ENCODE measurements around the gene NEK9. TPM values are rescaled to one million over a fixed set of nuclear protein-coding genes. Genes with fewer than 3 reads are reported as not detected.
"Not testable (repeated sequence)": the region's sequence is repeated elsewhere in the genome, so short reads cannot be mapped to it uniquely, and the experiment has no call there.

The NEK9 gene
- total RNA-seq, result 31.2 TPM

DNA sequence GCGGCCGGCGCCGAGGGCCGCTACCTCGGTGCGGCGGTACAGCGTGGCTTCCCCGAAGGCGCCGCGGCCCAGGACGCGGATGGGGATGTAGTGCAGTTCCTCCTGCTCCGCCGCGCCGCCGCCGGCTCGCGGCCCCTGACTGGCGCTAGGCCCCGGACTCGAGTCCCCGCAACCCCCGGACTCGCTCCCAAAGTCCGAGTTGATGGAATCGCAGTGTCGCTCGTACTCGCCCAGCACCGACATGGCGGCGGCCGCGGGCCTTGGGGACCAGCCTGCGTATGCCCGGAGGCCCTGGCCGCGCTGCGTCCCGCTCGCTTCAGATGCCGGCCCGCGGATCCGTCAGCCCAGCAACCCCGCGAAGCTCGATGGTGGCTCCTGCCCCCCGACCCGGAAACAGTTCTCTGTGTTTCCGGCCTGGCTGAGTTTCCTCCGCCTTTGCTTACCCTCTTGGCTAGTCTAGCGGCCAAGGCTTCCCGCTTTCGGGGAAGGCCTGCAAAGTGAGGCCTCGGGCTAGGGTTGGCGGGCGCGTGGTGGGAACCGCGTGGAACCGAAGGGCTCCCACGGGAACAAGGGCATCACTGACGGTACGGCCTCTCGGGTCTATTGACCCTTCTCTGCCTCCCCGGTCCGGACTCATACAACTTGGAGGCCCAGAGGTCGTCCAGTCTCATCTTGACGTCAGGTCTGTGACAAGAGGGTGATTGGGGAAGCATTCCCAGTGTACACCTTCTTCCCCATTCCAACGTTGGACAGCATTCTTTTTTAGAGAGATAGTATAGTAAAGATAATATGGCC, at the start of gene NEK9:
TSS of gene NEK9 (minus strand) at position 370 of the 795 bp plus-strand sequence. CDS start at position 243, 127 bp downstream.
- peak; percentile 82 for ATAC-seq

- peak; percentile 91 for ATAC-seq
Observed at GRCh38 chr14:75176142-75176820, 49.4 kb upstream of the NEK9 start, which contains the start of gene TMED10. Gene TMED10, minus strand, starts transcription at chr14:75176612. Its CDS starts 33 bp downstream, at chr14:75176579.

DNA sequence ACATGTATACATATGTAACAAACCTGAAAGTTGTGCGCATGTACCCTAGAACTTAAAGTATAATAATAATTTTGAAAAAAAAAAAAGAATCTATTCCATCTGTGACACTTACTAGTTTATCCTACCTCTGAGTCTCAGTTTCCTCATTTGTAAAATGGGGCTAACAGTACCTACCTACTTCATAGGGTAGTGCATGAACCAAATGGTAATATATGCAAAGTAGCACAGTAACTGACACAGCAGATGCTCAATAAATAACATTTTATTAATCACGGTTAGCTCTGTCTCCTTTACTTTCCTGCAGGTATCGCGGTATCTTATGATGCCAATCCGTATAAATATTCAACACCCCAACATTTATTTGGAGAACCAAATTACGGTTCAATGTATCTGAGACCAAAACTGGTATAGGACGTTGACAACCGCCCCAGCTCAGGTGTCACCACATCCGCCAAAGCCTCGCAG, 48.9 kb upstream of the NEK9 start:
- ATAC-seq, result peak; percentile 5

DNA sequence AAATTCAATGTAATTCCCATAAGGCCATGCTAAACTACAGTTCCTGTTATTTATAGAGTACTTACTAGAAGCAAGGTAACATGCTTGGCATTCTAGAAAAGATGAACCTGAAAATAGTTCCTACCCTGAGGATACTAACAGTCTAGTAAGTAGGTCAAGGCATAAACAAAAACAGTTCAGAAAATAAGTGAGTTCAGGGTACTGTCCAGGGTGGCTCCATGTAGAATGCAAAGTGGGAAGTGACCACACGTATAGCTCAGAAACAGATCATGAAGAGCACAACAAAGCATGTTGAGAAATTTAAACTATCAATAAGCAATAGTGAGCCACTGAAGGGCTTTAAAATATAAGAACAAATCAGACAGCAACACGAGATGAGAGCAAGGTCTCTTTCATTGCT, 47.2 kb upstream of the NEK9 start:
- no peak for ATAC-seq

GRCh38 chr14:75170772-75171171, 43.9 kb upstream of the NEK9 start:
- no peak for ATAC-seq

- ATAC-seq, result no peak
Observed at GRCh38 chr14:75168586-75169335, 41.9 kb upstream of the NEK9 start.

GRCh38 chr14:75167325-75167724, 40.5 kb upstream of the NEK9 start:
- ATAC-seq, result no peak

- no peak for ATAC-seq
Observed at GRCh38 chr14:75165586-75166391, 38.9 kb upstream of the NEK9 start.

- no peak for ATAC-seq
Observed at GRCh38 chr14:75164809-75165208, 38.0 kb upstream of the NEK9 start.

DNA sequence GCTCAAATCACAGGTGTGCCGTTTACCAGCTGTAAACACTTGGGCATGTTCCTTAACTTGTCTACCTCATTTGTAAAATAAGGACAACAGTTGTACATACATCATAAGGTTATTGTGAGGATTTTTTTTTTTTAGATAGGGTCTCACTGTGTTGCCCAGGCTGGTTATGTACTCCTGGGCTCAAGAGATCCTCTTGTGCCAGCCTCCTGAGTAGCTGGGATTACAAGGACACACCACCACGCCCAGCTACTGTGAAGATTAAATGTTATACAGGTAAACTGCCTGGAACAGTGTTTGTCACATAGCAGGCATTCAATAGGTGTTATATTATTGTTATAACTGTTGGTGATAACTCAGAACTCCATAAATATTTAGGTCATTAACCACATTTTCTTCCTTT, 36.8 kb upstream of the NEK9 start:
- no peak for ATAC-seq

GRCh38 chr14:75162631-75163030, 35.8 kb upstream of the NEK9 start:
- ATAC-seq, result no peak

DNA sequence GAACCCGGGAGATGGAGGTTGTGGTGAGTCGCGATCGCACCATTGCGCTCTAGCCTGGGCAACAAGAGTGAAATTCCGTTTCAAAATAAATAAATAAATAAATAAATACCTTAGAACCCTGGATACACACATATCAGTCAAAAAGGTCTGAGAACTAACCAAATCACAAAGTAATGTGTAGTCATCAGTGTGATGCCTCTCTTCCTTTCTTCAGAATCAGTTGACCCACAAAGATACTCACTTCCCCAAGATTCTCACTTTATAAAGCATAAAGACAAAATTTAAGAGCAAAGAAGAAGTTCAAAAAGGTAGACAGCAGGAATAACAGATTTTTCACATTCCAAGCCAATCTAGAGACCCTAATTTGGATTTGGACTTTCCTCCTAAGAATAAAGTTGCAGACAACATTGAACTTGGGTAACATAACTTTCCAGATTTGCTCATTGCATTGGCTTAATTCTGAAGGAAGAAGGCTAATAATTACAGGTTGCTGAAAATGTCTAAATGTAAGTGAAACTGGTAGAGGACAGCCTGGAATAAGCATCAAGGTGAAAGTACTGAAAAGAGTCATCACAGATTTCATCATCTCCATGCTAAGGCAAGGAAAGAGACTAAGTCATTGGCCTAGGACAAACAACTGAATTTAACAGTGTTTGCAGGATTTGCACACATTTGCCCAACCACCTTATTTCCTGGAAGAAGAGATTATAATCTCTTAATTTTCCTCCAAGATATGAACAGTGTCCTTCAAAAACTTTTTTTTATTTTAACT, 32.2 kb upstream of the NEK9 start:
- peak; percentile 49 for ATAC-seq

DNA sequence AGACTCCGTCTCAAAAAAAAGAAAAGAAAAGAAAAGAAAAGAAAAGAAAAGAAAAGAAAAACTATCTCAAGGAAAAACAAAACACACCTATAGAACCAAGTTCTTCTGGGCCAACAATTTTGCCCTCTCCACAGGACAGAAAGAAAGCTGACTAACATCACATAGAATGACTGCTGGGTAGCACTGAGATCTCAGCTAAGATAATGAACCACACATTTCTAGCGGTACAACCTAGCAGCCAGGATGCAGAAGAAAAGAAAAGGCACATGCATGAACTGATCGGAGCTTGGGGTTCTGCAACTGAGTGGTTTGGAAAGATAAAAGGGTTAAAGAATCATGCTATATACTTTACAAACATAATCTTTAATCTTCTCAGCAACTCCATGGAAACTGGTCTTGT, 30.1 kb upstream of the NEK9 start:
- peak; percentile 22 for ATAC-seq

- ATAC-seq, result no peak
Observed at GRCh38 chr14:75156111-75156510, 29.3 kb upstream of the NEK9 start.

DNA sequence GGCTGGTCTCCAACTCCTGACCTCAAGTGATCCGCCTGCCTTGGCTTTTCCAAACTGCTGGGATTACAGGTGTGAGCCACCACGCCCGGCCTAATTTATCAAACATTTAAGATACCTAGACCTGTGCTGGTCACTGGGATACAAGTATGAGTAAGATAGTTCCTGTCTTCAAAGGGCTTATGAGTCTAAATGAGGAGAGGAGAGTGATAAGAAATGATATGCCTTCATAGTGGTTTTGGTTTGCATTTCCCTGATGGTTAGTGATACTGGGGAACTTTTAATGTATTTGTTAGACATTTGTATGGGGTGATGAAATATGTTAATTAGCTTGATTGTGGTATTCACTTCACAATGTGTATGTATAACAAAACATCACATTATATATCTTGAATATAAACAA, 28.3 kb upstream of the NEK9 start:
- ATAC-seq, result no peak

DNA sequence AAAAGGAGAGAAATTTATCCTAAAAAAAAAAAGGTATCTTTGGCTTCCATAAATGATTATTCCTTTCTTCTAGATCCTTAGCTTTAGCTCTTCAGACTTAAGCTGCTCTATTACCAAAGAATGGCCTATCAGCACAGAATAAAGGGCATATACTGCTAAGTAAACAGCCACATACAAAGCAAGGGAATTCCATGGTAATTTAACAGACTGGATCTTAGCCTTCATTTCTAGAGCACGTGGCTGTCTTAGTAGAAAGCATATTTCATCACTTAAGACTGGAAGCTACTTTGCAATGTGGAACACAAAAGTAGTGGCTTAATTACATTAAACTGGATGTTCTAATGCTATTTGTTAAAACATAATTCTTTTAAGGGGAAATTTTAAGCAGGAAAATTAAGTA, 26.4 kb upstream of the NEK9 start:
- ATAC-seq, result no peak

- ATAC-seq, result no peak
Observed at GRCh38 chr14:75151851-75152250, 25.0 kb upstream of the NEK9 start.

- not testable (repeated sequence) for ATAC-seq
Observed at GRCh38 chr14:75150637-75151036, 23.8 kb upstream of the NEK9 start.

DNA sequence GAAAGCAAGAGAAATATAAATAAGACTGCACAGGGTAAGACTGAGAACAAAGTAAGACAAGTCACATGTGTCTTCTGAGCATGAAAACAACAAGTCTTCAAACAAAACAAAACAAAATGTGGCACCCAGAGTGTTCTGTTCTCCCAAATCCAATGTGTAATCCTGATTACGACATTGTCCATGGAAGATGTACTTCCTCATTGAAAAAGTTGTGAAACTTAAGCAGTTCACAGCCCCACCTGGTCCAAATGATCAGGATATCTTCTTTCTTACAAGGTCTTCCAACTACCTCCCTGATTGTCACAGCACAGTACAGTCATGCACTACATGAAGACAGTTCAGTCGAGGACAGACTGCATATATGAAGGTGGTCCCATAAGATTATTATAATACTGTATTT, 23.3 kb upstream of the NEK9 start:
- peak; percentile 45 for ATAC-seq

DNA sequence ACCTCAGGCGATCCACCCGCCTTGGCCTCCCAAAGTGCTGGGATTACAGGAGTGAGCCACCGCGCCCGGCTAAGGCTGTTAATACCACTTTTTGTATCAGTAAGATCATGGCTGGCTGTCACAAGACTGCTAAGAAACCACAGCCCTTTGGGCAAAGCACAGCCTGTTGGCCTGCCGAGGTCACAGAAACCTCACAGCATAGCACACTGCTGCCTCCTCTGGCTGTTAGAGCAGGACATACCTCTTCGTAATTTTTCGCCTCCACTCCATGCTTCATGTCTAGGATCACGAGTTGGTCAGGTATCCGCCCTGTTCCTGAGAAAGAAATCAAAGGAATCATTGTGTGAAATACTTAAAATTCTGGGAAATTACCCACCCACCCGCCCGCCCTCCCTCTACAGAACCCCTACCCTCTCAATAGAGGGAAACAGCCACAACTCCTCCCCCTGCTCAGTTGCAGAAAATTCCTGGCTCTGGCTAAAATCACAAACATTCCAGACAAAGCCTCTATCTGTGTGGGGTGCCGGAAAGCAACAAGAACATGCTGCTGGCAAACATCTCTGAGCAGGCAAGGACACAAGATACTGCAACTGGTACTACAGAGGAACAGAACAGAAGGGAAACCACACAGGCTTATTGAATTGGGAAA, 20.7 kb upstream of the NEK9 start:
- ATAC-seq, result peak; percentile 85

DNA sequence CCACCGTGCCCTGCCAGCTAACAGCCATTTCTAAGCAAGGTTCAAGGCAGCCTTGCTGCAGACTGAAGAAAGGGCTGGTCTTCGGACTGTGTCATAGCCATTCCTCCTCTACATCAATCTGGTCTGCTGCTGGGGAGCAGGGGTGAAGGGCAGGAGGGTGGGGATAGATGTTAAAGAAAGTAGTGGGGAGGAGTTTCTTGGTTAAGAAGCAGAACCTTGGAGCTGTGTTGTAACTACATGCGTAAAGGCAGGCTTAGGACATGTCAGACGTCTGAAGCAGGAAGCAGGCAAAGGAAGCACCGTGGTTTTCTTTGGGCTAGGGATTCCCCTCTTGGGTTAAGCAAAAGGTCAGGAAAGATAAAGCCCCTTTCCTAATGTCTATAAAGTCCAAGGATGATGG, 18.1 kb upstream of the NEK9 start:
- ATAC-seq, result peak; percentile 55
